AG09309 (cell line): ENCODE results near the gene KCNK3.
A peak's percentile ranks its signal among the peaks of the same experiment; 100 is the strongest.

Experiments used
- DNase-seq: peaks from one replicate; pipeline ENCODE4 v3.0.0-alpha.2; 2010; ENCODE audit warnings: low read depth
- H3K4me3 ChIP-seq: 2 replicates; pipeline ENCODE4 v1.5.1; 2011; ENCODE audit warnings: mild to moderate bottlenecking, low read depth, low read length, moderate library complexity; ENCODE audit not compliant: control insufficient read depth
- TF ChIP-seq, protein P1 (sequence below): IDR thresholded peaks from 2 replicates; pipeline ENCODE4 v1.5.1; 2011; ENCODE audit warnings: mild to moderate bottlenecking, low read depth, low read length, inconsistent platforms; ENCODE audit not compliant: insufficient read depth, control insufficient read depth; ENCODE audit errors: missing control alignments

The KCNK3 gene

GRCh38 chr2:26687328-26687727 lies 5.2 kb upstream of the KCNK3 start:
- TF ChIP-seq, protein P1, sequence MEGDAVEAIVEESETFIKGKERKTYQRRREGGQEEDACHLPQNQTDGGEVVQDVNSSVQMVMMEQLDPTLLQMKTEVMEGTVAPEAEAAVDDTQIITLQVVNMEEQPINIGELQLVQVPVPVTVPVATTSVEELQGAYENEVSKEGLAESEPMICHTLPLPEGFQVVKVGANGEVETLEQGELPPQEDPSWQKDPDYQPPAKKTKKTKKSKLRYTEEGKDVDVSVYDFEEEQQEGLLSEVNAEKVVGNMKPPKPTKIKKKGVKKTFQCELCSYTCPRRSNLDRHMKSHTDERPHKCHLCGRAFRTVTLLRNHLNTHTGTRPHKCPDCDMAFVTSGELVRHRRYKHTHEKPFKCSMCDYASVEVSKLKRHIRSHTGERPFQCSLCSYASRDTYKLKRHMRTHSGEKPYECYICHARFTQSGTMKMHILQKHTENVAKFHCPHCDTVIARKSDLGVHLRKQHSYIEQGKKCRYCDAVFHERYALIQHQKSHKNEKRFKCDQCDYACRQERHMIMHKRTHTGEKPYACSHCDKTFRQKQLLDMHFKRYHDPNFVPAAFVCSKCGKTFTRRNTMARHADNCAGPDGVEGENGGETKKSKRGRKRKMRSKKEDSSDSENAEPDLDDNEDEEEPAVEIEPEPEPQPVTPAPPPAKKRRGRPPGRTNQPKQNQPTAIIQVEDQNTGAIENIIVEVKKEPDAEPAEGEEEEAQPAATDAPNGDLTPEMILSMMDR = no peak
- no peak for DNase-seq
- H3K4me3 ChIP-seq = no peak overlapping the region

GRCh38 chr2:26687801-26688200 lies 4.7 kb upstream of the KCNK3 start:
- no peak overlapping the region for H3K4me3 ChIP-seq
- TF ChIP-seq, protein P1 = no peak
- no peak for DNase-seq

DNA sequence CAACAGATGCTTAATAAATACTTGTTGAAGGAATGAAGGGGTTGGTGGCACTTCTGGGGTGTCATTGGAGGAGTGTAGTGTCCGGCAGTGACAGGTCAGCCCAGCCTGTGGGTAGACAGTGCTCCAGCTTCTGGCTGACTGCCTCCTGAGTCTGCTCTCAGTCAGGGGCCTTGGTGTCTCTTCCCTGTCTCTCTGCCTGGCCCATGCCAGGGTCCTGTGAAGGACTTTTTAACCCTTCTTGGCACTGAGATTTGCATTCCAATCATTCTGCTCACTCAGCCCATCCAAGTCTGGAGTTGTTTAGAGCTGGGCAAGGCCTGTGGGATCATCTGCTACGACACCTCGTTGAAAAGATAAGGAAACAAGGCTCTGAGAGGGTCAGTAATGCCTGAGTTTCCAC lies 1.4 kb upstream of the KCNK3 start:
- no peak overlapping the region for H3K4me3 ChIP-seq
- TF ChIP-seq, protein P1 = no peak
- DNase-seq = no peak

DNA sequence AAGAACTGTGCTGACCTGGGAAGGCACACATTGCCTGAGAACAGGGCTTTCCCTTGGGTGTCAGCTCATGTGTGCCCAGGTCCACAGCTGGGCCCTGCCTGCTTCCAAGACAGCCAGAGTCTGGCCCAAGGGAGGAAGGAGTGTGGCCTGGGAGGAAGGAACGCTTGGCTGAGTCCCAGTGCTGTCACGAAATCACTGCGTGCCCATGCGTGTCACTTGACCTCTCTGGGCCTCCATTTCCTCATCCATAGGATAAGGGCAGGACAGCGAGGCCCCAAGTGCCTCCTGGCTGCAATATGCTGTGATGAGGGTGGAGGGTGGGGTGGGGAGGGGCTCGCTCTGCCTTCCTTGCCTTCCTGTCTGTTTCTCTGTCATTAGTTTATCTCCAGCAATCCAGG lies 642 bp upstream of the KCNK3 start:
- no peak overlapping the region for H3K4me3 ChIP-seq
- no peak for DNase-seq
- TF ChIP-seq, protein P1 = no peak

DNA sequence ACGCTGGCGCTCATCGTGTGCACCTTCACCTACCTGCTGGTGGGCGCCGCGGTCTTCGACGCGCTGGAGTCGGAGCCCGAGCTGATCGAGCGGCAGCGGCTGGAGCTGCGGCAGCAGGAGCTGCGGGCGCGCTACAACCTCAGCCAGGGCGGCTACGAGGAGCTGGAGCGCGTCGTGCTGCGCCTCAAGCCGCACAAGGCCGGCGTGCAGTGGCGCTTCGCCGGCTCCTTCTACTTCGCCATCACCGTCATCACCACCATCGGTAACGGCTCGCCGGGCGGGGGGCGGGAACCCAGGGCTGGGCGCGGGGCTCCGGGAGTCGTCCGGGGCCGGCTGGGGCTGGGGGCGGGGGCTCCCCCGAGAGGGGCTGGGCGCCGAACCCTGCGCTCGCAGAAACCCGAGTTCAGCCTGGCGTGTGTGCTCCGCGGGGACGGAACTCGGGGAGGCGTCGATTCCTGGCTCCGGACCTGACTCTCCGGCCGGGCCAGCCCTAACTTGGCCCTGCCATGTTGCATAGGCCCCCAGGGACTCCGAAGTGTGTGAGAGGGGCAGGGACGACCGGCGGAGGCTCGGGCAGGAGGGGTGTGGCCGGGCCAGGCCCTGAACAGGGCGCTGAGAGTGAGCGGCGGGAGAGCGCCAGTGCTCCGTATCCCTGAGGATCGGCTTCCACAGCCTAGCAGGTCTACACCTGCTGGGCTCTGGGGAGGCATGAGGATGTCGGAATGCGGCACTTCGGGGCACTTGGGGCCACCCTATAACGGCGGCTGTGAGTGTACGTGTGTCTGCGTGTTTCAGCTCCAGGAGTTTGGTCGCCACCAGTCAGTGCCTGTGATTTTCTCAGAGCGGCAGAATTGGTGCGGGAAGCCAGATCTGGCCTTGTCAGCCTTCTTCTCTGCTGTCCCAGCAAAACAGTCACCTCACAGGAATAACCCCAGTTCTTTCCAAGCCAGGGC lies 651 bp downstream of the KCNK3 start:
- DNase-seq = no peak
- TF ChIP-seq, protein P1 = no peak
- peak overlapping the region; percentile 21; the same call in 1 of the 2 replicates for H3K4me3 ChIP-seq

DNA sequence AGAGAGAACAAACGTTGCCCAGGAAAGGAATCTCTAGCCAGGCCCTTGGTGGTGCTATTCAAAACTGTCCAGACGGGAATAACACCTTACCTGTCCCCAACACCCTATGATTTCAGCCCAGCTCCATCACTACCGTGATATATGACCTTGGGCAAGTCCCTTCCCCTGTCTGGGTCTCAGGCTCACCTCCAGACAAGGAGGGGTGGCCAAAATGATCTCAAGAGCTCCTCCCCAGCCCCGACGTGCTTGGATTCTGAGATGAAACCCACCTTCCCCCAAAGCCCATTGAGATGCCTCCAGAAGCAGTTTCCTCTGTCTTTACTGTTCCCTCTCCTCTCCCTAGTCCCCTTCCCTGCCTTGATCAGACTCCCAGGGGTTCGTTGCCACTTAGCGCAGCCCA lies 1.5 kb downstream of the KCNK3 start:
- TF ChIP-seq, protein P1 = no peak
- no peak for DNase-seq
- H3K4me3 ChIP-seq = no peak overlapping the region

DNA sequence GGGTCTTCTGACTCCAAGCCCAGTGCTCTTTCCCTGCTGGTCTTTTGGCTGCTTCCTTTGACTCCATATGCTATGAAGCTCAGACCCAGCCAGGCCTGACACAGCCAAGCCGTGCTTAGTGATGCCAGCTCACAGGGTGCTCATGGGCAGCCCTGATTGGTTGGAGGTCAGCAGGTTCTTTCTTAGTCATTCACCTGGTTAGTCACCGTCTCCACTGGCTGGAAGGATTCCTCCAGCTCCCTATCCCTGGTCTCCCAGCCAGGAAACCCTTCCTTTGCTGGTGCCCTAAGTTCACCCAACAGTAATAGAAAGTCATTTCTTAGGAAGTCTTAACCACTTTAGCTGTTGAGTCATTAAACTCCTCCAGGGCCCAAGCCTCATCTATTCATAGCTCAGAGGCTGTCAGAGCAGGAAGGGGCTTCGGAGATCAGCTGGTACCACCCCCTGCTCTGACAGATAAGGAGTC lies 3.9 kb downstream of the KCNK3 start:
- DNase-seq = peak; percentile 76
- TF ChIP-seq, protein P1 = no peak

More for the DNA sequence above, 3.9 kb downstream of the KCNK3 start:
- no peak overlapping the region for H3K4me3 ChIP-seq
